HEK293T (cell line): ENCODE data around the gene RAB1A.
"Not testable (repeated sequence)": the region's sequence is repeated elsewhere in the genome, so short reads cannot be mapped to it uniquely, and the experiment has no call there.

Experiments
- CTCF ChIA-PET: fragments of 350-600 bp; formaldehyde crosslinking; extraction: SDS; loops from one replicate; lab custom pipeline; 2021; ENCODE audit warnings: antibody characterized with exemption, inconsistent platforms; lab: Yijun Ruan, JAX
- POLR2A ChIA-PET: fragments of 350-600 bp; formaldehyde crosslinking; extraction: SDS; loops from one replicate; lab custom pipeline; 2020; ENCODE audit warnings: antibody characterized with exemption, inconsistent platforms; lab: Yijun Ruan, JAX
- DNase-seq: peaks from one replicate; pipeline ENCODE4 v3.0.0; 2012; ENCODE audit warnings: mixed read lengths; ENCODE audit errors: extremely low spot score
- ARNT ChIP-seq: fragments of 450-650 bp; IDR thresholded peaks from 2 replicates; pipeline ENCODE4 v1.6.1; 2017; ENCODE audit warnings: mild to moderate bottlenecking
- BHLHE40 ChIP-seq: fragments of 450-650 bp; IDR thresholded peaks from 2 replicates; pipeline ENCODE4 v1.6.1; 2016; ENCODE audit warnings: mild to moderate bottlenecking, moderate library complexity, borderline replicate concordance
- CTBP1 ChIP-seq: fragments of 450-650 bp; IDR thresholded peaks from 2 replicates; pipeline ENCODE4 v1.6.1; 2016; ENCODE audit warnings: borderline replicate concordance
- ELF4 ChIP-seq: fragments of 450-650 bp; IDR thresholded peaks from 2 replicates; pipeline ENCODE4 v1.6.1; 2017; ENCODE audit warnings: antibody characterized with exemption
- FOXA1 ChIP-seq: fragments of 450-650 bp; IDR thresholded peaks from 2 replicates; pipeline ENCODE4 v1.6.1; 2016; ENCODE audit warnings: mild to moderate bottlenecking
- FOXK2 ChIP-seq: fragments of 450-650 bp; IDR thresholded peaks from 2 replicates; pipeline ENCODE4 v1.6.1; 2016; ENCODE audit warnings: mild to moderate bottlenecking
- FOXM1 ChIP-seq: fragments of 450-650 bp; IDR thresholded peaks from 2 replicates; pipeline ENCODE4 v1.6.1; 2017; ENCODE audit warnings: mild to moderate bottlenecking, borderline replicate concordance
- HDGF ChIP-seq: fragments of 450-650 bp; IDR thresholded peaks from 2 replicates; pipeline ENCODE4 v1.6.1; 2017; ENCODE audit warnings: antibody characterized with exemption, borderline replicate concordance
- L3MBTL2 ChIP-seq: fragments of 450-650 bp; conservative IDR thresholded peaks from 2 replicates; pipeline ENCODE4 v1.6.1; 2016; ENCODE audit warnings: mild to moderate bottlenecking
- LEF1 ChIP-seq: fragments of 450-650 bp; IDR thresholded peaks from 2 replicates; pipeline ENCODE4 v1.6.1; 2017; ENCODE audit warnings: mild to moderate bottlenecking, borderline replicate concordance
- NFRKB ChIP-seq: fragments of 450-650 bp; IDR thresholded peaks from 2 replicates; pipeline ENCODE4 v1.6.1; 2016; ENCODE audit warnings: mild to moderate bottlenecking, moderate library complexity
- SP1 ChIP-seq: fragments of 450-650 bp; IDR thresholded peaks from 2 replicates; pipeline ENCODE4 v1.6.1; 2017
- SUZ12 ChIP-seq: fragments of 450-650 bp; IDR thresholded peaks from 2 replicates; pipeline ENCODE4 v1.6.1; 2016; ENCODE audit warnings: mild to moderate bottlenecking
- TARDBP ChIP-seq: fragments of 450-650 bp; IDR thresholded peaks from 2 replicates; pipeline ENCODE4 v1.6.1; 2016
- ZNF384 ChIP-seq: fragments of 450-650 bp; IDR thresholded peaks from 2 replicates; pipeline ENCODE4 v1.6.1; 2016
- TF ChIP-seq, protein P1 (sequence below): fragments of 450-650 bp; IDR thresholded peaks from 2 replicates; pipeline ENCODE4 v1.6.1; 2016

Gene RAB1A

DNA sequence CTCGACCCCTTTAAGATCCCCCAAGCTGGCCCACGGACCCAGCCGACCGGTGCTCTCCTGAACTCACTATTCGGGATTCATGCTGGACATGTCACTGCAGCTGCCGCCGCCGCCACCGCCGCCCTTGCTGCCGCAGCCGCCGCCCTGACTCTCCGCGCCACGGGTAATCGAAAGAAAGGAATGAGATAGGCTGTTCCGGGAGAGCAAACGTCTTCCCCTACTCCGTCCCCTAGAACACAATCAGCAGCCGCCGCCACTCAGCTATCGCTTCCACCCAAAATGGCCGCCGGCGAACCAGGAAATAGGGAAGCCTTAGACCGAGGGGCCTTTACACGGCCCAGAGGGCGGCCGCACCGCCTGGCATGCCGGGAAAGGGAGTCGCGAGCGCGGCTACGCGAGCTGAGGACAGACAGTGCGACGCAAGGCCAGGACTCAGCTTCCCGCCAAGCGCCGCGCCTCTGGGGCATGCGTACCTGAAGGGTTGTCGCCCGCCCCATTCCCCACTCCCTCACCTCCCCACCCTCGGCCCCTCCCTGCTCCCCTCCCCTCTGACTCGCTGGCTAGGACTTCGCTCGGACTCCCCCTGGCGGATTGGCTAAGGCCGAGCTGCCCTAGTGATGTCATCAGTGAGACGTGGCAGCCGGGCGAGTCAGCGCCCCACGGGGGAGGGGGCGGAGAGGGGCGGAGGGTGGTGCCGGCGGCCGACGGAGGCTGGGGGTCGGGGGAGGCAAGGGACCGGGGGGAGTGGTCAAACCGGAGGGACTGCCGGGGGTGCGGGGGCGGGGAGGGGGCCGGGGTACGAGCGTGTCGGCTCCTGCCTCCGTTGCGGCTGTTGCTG, at the start of gene RAB1A:
RAB1A (minus strand) TSS at position 281 of the 838 bp plus-strand sequence; CDS start at position 90, 191 bp downstream.
- DNase-seq, result peak; percentile 95
- POLR2A ChIA-PET, result interaction anchor here (0.6 to 1.9 kb wide), 10 partner anchors 13 to 306 kb away, joined by 3 to 13 read pairs (median 3); partner anchors contain the start of genes ACTR2 and CEP68
- TF ChIP-seq, protein P1, sequence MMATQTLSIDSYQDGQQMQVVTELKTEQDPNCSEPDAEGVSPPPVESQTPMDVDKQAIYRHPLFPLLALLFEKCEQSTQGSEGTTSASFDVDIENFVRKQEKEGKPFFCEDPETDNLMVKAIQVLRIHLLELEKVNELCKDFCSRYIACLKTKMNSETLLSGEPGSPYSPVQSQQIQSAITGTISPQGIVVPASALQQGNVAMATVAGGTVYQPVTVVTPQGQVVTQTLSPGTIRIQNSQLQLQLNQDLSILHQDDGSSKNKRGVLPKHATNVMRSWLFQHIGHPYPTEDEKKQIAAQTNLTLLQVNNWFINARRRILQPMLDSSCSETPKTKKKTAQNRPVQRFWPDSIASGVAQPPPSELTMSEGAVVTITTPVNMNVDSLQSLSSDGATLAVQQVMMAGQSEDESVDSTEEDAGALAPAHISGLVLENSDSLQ, result peak; percentile 72
- TF ChIP-seq ELF4 (peak; percentile 92), CTBP1 (no peak), L3MBTL2 (peak; percentile 75; the same call in 1 of the 2 replicates)
- CTCF ChIA-PET, result interaction anchor here (0.5 to 0.6 kb wide), 2 partner anchors 71 to 478 kb away, joined by 3 to 4 read pairs; no protein-coding TSS in a partner anchor

DNA sequence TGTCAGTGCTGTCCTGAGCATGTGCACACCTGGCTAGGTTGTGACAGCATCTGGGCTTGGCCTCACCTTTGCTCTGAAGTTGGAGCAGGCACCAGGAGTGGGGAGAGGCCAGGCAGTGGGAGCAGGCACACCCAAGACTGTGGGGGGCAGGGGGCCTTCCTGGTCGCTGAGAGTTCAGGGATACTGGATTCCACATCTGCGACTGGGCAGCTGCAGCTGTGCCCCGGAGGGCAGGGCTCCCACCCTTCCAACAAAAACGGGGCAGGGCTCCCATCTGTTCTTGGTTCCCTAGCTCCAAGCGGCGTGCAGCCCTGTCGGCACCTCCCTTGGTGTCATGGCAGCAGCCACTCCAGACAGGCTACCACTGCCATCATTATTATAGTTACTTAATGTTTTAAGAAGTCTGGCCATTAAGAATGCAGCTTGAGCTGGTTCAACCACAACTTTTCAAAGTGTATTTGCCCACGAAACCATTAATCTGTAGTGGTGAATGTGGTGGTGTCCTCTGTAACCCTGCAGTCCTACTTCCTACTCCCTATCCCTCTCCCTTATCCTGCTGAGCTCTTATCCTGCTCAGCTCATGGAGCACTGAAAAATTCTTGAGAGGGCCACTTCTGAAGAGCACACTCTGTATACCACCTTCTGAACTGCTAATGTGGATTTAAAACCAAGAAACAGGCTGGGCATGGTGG, 48.0 kb upstream of the RAB1A start:
- ChIA-PET CTCF (interaction anchor here (0.6 to 1.1 kb wide), 2 partner anchors 9 to 175 kb away, joined by 3 to 5 read pairs; no protein-coding TSS in a partner anchor), POLR2A (no interaction called here)

DNA sequence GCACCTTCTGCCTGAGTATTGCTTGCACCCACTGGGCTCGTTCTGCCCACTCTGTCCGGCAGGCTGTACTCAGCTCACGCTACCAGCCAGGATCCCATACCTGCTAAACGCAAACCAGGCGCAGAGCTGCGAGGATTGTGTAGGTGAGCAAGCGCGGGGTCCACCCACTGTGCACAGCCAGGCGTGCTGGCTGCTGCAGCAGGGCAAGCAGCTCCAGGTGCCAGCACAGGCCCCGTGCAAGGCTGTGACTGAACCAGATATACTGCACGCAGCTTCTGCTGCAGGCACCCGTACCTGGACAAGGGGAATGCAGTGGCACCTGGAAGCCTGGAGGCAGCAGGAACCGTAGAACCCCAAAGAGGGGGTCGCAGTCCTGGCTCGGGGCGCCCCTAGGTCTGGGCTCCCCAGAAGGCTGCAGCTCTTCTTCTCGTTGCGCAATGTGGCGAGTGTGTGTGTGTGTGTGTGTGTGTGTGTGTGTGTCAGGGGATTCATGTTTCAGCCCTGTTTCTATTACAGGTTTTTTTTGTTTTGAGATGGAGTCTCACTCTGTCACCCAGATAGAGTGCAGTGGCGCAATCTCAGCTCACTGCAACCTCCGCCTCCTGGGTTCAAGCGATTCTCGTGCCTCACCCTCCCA, 46.1 kb upstream of the RAB1A start:
- no peak for DNase-seq
- ChIA-PET POLR2A (no interaction called here), CTCF (no interaction called here)
- TF ChIP-seq L3MBTL2 (no peak), BHLHE40 (no peak), TARDBP (no peak), LEF1 (no peak), FOXM1 (no peak), ELF4 (no peak), NFRKB (no peak), ZNF384 (no peak), ARNT (no peak), FOXK2 (no peak), SUZ12 (no peak), FOXA1 (no peak), HDGF (no peak), SP1 (no peak), CTBP1 (no peak)
- TF ChIP-seq, protein P1, result no peak

More for the DNA sequence above, 48.0 kb upstream of the RAB1A start:
- no peak for TF ChIP-seq BHLHE40
- TF ChIP-seq SUZ12, result no peak
- TF ChIP-seq HDGF, result no peak
- TF ChIP-seq, protein P1, result no peak
- DNase-seq, result no peak

DNA sequence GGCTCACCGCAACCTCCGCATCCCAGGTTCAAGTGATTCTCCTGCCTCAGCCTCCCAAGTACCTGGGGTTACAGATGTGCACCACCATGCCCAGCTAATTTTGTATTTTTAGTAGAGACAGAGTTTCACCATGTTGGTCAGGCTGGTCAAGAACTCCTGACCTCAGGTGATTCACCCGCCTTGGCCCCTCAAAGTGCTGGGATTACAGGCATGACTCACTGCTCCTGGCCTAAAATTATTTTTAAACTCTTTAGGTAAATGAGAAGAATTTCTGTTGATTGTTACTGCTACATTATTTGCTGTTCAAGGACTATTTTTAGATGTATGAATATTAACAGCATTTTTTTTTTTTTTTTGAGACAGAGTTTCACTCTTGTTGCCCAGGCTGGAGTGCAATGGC, 44.1 kb upstream of the RAB1A start:
- CTCF ChIA-PET, DNase-seq, POLR2A ChIA-PET: not testable (repeated sequence)

DNA sequence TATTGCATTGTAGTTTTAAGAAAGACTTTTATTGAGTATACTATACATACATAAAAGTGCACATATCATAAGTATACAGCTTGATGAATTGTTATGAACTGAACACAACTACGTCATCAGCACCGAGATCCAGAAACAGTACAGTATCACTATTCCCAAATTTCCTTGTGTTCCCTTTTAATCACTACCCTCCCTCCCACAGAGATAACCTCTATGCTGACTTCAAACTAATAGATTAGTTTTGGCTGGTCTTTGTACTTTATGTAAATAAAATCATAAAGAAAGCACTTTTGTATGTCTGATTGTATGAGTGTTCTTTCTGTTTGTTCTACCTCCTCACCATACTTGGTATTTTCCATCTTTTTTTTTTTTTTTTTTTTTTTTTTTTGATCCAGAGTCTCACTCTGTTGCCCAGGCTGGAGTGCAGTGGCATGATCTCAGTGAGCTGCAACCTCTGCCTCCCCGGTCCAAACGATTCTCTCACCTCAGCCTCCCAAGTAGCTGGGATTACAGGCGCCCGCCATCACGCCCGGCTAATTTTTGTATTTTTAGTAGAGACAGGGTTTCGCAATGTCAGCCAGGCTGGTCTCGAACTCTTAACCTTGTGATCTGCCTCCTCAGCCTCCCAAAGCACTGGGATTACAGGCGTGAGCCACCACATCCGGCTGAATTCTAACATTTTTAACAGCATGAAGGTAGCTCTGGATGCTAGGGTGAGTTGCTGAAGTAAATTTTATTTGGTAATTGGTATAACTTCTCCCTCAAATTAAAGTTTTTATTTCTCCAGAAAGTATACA, 43.3 kb upstream of the RAB1A start:
- ChIA-PET CTCF (no interaction called here), POLR2A (no interaction called here)
- no peak for DNase-seq
- TF ChIP-seq, protein P1, result no peak
- TF ChIP-seq ZNF384, result 0 out of 2 replicates have a peak, but pooled peaks have one; percentile 35

DNA sequence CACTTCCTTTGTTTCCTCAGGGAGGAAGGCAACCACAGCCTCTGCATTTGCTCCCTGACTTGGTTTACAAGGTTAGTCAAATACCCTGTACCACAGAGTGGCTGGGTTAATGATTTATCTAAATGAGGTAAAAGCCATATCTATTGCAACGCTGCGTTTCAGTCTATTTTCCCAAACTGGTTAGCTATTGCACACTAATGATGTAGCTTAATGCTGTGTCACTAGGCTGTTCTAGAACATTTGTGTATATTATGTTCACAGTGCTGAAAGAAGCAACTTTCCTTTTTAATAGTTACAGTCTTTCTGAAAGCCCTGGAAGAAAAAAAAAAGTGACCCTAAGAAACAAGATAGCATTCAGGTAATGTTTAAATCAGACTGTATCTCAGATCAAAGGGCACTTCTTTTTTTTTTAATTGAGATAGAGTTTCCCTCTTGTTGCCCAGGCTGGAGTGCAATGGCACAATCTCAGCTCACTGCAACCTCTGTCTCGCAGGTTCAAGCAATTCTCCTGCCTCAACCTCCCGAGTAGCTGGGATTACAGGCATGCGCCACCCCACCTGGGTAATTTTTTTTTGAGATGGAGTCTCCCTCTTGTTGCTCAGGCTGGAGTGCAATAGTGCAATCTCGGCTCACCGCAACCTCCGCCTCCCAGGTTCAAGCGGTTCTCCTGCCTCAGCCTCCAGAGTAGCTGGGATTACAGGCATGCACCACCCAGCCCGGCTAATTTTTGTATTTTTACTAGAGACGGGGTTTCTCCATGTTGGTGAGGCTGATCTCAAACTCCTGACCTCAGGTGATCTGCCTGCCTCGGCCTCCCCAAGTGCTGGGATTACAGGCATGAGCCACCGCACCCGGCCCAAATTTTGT, 40.9 kb upstream of the RAB1A start:
- not testable (repeated sequence) for DNase-seq
- ChIA-PET POLR2A (interaction anchor here (1.4 kb wide), 1 partner anchor 56 kb away, joined by 6 read pairs; the partner anchor contains the start of gene ACTR2), CTCF (interaction anchor here (1.0 to 1.5 kb wide), 3 partner anchors 8 to 253 kb away, joined by 3 to 5 read pairs (median 4); no protein-coding TSS in a partner anchor)
